Measurements from ENCODE around the gene CSGALNACT2. TPM values are rescaled to one million over a fixed set of nuclear protein-coding genes. Genes with fewer than 3 reads are reported as not detected.

The CSGALNACT2 gene
- total RNA-seq, 1 donor from 2014 or later = 4.9 TPM

DNA sequence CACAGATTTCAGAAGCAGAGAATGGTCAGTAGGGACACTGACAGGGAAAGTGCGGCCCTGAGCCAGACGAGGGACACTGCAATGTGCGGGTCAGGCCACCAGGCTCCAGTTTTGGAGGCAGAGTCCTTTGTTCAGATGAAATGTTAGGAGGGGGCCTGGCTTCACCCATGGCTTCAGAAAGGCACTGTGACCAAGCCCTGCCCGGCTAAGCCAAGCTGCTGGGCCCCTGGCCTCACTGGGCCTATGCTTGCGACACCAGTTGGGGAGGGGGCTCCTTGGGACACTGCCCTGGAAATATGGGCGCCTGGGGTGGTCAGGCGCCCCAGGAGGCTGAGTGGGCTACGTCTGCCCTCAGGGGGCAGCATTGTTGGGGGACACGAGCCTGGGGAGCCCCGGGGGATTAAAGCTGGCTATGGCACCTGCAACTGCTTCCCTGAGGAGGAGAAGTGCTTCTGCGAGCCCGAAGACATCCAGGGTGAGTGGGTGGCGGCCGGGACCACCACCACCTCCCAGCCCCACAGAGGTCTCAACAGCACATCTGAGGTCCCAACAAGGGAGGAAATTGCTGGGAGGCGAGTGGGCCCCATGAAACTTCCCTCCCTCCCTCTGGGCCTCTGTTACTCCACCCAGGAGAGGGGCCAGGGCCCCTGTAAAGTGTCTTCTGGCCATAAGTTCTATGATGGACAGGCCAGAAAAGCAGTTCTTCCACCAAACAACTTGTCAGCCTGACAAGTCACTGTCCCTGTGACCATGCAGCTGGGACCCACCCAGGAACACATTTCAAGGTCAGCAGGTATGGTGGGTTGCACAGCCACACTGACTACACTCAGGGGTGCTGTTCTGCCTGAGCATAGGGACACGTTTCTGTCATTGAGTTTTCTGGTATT, 24.8 kb upstream of the CSGALNACT2 start:
- ATAC-seq = no peak

- ATAC-seq = no peak
Observed at GRCh38 chr10:43114088-43114742, 24.0 kb upstream of the CSGALNACT2 start.

- no peak for ATAC-seq
Observed at GRCh38 chr10:43114743-43115611, 23.3 kb upstream of the CSGALNACT2 start.

DNA sequence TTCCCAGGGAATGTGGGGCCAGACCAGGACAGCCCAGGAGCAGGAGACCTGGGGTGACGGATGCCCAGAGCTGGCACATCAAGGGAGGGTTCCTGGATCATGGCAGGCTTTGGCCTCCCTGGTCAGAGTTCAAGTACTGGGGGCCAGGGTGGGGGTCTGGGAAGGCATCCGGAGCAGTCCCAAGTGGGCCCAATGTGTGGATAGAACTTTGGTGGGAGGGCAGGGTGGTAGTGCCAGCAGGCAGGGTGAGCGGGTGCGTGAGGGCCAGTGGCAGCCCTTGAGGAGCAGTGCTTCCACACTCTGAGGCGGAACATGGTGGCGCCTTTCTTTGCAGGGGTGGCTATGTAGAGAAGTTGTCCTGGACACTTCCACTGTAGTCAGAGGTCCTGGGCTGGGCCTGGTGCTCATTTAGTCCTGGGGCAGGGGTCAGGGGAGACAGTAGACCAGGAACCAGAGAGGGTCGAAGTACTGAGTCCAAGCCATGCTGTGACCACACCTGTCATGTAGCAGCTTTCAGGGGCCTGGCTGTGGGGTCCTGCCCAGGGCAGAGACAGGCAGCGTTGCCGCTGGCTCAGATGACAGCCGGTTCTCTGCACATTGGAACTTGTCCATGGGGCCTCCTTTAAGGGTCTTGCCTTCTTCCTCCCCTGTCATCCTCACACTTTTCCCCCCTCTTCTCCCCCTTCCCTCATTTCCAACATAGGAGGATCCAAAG, 22.2 kb upstream of the CSGALNACT2 start:
- ATAC-seq = no peak

DNA sequence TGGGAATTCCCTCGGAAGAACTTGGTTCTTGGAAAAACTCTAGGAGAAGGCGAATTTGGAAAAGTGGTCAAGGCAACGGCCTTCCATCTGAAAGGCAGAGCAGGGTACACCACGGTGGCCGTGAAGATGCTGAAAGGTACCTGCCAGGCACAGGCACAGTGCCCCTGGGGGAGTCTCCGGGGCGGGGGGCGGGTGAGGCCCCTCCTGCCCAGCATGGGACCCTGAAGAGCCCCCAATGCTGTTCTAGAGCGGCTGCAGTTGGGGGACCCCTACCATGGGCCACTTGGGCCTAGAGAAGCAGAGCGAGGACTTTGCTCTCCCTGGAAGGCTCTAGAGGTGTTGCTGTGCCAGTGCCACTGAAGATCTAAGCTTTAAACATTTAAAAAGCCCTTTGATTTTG, 21.6 kb upstream of the CSGALNACT2 start:
- no peak for ATAC-seq

DNA sequence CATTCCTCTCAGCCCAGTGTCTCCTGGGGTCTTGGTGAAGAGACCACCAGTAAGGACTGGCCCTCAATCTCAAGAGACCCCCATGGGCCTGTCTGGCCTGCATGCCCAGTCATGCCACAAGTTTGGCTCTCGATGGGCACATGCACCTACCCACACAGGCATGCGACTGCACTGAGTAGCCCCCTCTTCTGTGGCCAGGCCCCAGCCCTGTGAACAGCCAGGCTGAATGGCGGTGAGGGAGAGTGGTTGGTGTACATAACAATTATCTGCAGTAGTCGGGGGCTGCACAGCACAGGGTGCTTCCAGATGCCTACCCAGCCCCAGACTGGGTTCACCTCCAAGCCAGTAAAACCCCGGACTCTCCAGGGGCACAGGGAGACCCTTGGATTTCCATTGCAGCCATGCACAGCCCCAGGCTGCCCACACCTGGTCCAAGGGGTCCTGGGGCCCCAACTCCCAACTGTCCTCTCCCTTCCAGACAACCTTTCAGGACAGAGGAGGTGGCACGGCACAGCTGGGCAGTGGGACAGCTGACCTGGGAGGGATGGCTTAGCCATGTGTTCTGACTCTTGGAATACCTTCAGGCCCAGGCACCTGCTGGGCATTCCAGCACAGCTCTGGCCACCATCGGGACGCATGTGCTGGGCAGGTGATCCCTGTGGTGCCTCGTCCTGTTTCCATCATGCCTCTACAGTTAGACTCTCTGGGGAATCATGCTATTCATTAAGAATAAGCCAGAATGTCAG, 21.0 kb upstream of the CSGALNACT2 start:
- ATAC-seq = no peak

DNA sequence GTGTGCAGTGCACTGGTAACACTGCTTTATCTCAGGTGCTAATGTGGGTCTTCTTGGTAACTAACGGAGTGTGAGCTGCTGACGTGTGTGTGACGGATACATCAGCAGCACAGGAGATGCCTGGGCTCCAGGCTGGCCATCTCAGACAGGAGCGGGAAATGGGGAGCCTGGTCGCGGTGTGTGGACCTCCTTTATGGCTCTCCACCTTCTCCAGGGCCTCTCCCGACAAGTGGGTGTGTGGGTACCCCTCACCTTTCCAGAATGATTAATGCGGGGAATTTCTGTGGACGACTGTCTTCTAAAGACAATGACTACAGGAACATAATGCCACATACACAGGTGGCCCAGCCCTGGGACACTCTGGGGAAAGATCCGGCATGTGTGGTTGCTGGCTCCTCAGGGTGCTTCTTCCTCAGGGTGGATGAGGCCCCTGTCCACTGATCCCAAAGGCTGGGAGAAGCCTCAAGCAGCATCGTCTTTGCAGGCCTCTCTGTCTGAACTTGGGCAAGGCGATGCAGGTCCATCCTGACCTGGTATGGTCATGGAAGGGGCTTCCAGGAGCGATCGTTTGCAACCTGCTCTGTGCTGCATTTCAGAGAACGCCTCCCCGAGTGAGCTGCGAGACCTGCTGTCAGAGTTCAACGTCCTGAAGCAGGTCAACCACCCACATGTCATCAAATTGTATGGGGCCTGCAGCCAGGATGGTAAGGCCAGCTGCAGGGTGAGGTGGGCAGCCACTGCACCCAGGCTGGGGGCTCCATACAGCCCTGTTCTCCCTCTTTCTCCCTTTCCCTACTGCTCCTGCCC, 20.3 kb upstream of the CSGALNACT2 start:
- ATAC-seq = no peak

DNA sequence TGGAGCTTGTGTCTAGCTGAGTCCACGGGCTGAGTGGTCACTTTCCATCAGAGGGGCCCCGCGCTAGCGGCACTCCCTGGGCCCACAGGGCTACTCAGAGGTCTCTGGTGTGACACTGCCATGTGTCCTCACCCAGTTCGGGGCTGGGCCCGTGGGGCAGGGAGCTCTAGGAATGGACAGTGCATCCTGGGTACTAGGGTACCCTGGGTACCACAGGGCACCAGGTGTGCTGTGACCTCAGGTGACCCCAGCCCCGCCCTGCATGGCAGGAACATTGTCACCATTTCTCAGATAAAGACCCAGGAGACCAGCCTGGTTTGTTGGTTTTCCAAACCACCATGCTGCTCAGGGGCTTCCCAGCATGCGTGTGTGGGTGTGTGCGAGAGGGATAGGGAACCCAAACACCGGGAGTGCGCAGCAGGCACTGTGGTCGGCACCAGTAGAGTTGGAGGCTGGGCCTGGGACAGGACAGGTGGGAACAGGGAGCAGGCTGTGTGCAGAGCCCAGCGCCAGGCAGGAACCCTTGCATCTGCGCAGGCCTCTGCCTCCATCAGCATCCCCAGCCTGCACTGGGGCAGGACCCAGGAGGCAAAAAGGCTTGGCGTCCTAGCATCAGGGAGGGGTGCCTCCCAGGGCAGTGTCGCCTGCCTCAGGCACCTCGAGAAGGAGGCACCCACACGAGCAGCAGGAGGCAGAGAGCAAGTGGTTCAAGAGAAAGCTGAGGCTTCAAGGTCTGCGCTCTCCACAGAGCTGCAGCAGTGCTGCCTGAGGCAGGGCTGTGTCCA, 19.4 kb upstream of the CSGALNACT2 start:
- ATAC-seq = no peak

DNA sequence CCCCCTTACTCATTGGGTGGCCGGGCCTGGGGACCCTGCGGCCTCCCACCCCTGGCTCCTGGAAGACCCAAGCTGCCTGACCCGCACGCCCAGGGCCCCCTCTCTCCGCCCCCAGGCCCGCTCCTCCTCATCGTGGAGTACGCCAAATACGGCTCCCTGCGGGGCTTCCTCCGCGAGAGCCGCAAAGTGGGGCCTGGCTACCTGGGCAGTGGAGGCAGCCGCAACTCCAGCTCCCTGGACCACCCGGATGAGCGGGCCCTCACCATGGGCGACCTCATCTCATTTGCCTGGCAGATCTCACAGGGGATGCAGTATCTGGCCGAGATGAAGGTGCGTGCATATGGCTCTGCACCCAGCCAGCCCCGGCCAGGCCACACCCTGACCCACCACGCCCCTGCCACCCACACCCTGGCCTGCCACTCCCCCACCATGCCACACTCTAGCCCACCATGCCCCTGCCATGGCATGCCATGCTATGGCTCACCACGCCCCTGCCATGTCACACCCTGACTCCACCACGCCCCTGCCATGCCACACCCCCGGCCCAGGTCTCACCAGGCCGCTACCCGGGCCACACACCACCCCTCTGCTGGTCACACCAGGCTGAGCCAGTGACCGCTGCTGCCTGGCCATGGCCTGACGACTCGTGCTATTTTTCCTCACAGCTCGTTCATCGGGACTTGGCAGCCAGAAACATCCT, 18.7 kb upstream of the CSGALNACT2 start:
- no peak for ATAC-seq

DNA sequence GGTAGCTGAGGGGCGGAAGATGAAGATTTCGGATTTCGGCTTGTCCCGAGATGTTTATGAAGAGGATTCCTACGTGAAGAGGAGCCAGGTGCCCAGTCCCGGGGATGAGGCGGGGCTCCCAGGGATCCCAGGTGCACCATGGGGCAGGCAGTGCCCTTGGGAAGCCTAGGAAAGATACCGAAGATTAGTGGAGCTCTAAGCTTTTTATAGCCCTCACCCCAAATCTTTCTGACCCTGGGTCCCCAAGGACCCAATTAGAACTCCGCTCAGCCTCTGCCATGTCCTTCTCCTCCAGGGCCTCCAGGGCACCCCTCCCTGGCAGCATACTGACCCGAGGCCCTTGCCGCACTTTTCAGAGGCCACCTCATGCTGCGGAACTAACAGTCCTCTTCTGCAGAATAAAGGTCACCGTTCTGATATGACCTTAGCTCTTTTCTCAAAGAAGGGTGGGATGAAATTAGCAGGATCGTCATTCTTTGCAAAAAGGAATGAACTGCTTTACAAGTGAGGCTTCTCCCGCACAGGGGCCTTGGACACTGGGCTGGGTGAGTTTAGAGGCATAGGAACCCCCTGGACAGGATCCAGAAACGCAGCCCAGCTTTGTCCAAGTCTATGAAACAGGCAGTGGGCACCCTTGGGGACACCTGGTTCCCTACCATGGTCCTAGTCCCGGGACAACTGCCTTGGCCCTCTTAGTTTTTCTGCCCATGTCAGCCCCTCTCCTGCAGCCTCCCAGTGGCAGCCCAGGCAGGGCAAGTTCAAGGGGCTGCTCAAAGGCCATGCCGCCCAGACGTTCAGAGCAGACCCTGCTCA, 17.9 kb upstream of the CSGALNACT2 start:
- ATAC-seq = no peak

DNA sequence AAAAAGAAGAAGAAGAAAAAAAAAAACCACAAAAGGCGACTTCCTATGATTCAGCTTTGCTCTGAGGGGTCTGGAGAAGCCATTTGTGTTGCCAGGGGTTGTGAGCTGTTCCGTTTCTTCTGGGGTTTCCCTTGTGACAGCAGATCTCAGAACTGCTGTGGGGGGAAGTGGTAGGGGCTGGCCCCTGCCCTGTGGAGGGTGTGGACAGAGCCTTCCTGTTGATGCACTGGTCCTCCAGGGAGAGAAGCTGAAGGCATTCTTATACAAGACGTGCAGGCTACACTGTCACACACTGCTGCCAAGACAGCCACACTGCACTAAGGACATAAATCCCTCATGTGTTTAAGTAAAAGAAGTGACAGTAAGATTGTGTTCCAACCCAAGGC, 17.3 kb upstream of the CSGALNACT2 start:
- ATAC-seq = no peak

- ATAC-seq = no peak
Observed at GRCh38 chr10:43121444-43121843, 16.8 kb upstream of the CSGALNACT2 start.

DNA sequence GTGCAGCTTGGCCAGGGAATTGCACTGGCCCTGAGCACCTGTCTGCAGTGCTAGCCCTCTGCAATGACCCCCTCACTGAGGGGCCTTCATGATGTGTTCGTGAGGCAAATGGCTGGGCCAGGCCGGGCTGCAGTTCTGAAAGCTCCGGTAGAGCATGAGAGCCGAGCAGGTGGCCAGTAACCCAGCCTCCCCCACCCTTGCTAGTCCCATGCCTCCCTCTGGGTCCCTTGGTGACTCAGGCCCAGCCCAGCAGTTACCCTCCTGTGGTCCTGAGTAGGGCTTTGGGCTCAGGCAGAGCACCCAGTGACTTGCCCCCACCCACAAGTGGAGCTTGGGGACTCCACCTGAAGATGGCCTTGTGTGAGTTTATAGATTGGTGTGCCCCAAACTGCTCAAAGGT, 16.1 kb upstream of the CSGALNACT2 start:
- ATAC-seq = no peak

DNA sequence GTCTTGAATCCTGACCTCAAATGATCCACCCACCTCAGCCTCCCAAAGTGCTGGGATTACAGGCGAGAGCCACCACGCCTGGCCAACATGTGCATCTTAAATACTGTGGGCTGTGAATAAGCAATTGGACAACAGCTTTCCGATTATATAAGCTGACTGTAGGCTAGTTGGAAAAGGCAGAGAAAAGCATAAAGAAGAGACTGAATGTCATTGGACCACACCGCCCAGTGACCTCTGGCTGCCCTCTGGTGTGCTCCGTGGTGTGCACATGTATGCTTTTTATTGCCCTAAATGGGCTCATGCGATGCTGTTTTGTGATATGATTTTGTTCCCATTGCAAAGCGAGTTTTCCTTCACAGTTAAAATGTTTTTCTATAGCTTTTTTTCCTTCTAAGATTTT, 15.4 kb upstream of the CSGALNACT2 start:
- ATAC-seq = no peak

GRCh38 chr10:43123361-43124093, 14.7 kb upstream of the CSGALNACT2 start:
- no peak for ATAC-seq

GRCh38 chr10:43124094-43124521, 14.1 kb upstream of the CSGALNACT2 start:
- no peak for ATAC-seq

GRCh38 chr10:43124574-43125273, 13.5 kb upstream of the CSGALNACT2 start:
- no peak for ATAC-seq
